ENCODE measurements around the gene CH25H.
"Not testable (repeated sequence)": the region's sequence is repeated elsewhere in the genome, so short reads cannot be mapped to it uniquely, and the experiment has no call there.

GRCh38 chr10:89191301-89191700 is 15.8 kb downstream of the CH25H start:
- TF ChIP-seq, protein P1, sequence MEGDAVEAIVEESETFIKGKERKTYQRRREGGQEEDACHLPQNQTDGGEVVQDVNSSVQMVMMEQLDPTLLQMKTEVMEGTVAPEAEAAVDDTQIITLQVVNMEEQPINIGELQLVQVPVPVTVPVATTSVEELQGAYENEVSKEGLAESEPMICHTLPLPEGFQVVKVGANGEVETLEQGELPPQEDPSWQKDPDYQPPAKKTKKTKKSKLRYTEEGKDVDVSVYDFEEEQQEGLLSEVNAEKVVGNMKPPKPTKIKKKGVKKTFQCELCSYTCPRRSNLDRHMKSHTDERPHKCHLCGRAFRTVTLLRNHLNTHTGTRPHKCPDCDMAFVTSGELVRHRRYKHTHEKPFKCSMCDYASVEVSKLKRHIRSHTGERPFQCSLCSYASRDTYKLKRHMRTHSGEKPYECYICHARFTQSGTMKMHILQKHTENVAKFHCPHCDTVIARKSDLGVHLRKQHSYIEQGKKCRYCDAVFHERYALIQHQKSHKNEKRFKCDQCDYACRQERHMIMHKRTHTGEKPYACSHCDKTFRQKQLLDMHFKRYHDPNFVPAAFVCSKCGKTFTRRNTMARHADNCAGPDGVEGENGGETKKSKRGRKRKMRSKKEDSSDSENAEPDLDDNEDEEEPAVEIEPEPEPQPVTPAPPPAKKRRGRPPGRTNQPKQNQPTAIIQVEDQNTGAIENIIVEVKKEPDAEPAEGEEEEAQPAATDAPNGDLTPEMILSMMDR (IDR thresholded peaks at IDR 0.05): not testable (repeated sequence)
- not testable (repeated sequence) for TF ChIP-seq POLR2A (IDR thresholded peaks at IDR 0.05)

Measured in right lobe of liver (tissue), 4 donors.